Measurements from ENCODE around the gene ASB16.

DNA sequence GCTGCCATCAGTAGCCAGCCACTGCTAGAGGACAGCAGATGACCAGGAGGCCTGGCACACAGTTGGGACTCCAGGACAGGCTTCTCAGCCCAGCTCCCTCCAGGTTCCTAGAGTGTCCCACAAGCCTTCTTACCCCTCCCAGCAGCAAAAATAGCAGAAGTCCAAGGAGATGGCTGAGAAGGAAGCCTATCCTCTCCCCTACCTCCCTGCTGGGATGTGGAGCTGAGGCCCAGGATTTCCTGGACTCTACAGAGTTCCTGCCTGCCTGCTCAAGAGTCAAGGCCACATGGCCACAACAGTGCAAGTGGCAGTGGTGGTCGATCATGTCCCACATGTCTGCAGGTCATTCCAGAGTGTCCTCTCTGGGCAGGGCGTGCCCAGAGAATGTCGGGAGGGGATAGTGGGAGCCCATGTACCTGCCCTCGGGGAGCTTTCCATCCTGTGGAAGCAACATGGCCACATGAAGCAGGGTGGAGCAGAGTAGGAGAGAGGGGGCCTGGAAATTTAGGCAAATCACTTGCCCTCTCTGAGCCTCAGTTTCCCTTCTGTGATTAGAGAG, 36.5 kb upstream of the ASB16 start:
- no peak for TF ChIP-seq CTCF (IDR thresholded peaks at IDR 0.05)
- no peak for TF ChIP-seq POLR2A (IDR thresholded peaks at IDR 0.05)
